ENCODE results near the gene WDR38. TPM values are rescaled to one million over a fixed set of nuclear protein-coding genes. Genes with fewer than 3 reads are reported as not detected.

The WDR38 gene
- total and polyA plus RNA-seq, 9 of the 15 experiments (the other 6 are each of a cell fraction or from before 2014, with no cell fraction given), result not detected

DNA sequence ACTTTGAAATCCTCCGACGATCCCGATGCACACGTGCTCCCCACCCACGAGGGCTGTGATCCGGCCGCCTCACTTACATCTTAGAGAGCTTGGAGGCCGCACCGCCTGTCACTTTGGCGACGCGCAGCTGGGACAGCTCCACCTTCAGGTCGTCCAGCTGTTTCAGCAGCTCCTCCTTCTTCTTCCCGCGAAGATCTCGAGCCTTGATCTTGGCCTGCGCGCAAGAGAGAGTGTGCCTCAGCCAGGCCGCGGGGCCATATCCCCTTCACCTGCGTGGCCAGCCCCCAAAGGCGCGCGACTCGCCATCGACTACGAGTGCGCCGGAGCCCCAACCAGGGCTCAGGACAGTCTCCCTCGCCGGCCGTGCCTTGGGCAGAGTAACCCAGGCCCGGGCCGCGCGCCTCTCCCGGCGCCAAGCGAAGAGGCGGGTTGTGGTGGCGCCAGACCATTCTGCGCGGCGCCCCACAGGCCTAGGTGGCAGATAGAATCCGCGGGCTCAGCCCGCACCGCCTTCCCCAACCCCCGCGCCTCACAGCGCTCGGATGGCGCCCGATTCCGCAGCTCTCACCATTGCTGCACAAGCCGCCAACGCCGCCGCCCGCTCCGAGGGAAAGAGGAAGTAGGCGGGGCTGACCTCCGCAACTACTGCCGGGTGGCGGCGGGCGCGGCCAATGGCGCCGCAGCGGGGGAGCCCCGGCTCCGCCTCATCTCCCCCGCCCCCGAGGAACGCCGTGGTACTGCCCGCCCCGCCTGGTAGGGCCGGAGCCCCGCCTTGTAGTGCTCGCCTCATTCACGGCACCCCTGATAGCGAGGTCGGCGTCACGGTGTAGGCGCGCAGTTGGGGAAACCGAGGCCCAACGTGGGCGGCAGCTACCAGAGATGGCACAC lies 8.3 kb downstream of the WDR38 start, which contains the start of the genes ARPC5L and RPL35 (continued):
- TF ChIP-seq, protein P1, sequence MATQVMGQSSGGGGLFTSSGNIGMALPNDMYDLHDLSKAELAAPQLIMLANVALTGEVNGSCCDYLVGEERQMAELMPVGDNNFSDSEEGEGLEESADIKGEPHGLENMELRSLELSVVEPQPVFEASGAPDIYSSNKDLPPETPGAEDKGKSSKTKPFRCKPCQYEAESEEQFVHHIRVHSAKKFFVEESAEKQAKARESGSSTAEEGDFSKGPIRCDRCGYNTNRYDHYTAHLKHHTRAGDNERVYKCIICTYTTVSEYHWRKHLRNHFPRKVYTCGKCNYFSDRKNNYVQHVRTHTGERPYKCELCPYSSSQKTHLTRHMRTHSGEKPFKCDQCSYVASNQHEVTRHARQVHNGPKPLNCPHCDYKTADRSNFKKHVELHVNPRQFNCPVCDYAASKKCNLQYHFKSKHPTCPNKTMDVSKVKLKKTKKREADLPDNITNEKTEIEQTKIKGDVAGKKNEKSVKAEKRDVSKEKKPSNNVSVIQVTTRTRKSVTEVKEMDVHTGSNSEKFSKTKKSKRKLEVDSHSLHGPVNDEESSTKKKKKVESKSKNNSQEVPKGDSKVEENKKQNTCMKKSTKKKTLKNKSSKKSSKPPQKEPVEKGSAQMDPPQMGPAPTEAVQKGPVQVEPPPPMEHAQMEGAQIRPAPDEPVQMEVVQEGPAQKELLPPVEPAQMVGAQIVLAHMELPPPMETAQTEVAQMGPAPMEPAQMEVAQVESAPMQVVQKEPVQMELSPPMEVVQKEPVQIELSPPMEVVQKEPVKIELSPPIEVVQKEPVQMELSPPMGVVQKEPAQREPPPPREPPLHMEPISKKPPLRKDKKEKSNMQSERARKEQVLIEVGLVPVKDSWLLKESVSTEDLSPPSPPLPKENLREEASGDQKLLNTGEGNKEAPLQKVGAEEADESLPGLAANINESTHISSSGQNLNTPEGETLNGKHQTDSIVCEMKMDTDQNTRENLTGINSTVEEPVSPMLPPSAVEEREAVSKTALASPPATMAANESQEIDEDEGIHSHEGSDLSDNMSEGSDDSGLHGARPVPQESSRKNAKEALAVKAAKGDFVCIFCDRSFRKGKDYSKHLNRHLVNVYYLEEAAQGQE (IDR thresholded peaks at IDR 0.05; ENCODE audit: borderline replicate concordance), result 0 out of 2 replicates have a peak, but pooled peaks have one; percentile 13
- TF ChIP-seq, protein P1 (CRISPR knock-in tag; IDR thresholded peaks at IDR 0.05; ENCODE audit: low read depth), result peak; percentile 31
- TF ChIP-seq PHB (CRISPR knock-in tag; IDR thresholded peaks at IDR 0.05), result 0 out of 2 replicates have a peak, but pooled peaks have one; percentile 56
- TF ChIP-seq ATF7 (IDR thresholded peaks at IDR 0.05), result peak; percentile 99
- TF ChIP-seq RHOXF2B (CRISPR knock-in tag; conservative IDR thresholded peaks at IDR 0.05), result 0 out of 2 replicates have a peak, but pooled peaks have one; percentile 19
- TF ChIP-seq, protein P2, sequence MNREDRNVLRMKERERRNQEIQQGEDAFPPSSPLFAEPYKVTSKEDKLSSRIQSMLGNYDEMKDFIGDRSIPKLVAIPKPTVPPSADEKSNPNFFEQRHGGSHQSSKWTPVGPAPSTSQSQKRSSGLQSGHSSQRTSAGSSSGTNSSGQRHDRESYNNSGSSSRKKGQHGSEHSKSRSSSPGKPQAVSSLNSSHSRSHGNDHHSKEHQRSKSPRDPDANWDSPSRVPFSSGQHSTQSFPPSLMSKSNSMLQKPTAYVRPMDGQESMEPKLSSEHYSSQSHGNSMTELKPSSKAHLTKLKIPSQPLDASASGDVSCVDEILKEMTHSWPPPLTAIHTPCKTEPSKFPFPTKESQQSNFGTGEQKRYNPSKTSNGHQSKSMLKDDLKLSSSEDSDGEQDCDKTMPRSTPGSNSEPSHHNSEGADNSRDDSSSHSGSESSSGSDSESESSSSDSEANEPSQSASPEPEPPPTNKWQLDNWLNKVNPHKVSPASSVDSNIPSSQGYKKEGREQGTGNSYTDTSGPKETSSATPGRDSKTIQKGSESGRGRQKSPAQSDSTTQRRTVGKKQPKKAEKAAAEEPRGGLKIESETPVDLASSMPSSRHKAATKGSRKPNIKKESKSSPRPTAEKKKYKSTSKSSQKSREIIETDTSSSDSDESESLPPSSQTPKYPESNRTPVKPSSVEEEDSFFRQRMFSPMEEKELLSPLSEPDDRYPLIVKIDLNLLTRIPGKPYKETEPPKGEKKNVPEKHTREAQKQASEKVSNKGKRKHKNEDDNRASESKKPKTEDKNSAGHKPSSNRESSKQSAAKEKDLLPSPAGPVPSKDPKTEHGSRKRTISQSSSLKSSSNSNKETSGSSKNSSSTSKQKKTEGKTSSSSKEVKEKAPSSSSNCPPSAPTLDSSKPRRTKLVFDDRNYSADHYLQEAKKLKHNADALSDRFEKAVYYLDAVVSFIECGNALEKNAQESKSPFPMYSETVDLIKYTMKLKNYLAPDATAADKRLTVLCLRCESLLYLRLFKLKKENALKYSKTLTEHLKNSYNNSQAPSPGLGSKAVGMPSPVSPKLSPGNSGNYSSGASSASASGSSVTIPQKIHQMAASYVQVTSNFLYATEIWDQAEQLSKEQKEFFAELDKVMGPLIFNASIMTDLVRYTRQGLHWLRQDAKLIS (CRISPR knock-in tag; IDR thresholded peaks at IDR 0.05), result peak; percentile 89
- TF ChIP-seq PCBP1 (IDR thresholded peaks at IDR 0.05; ENCODE audit: low read depth, low read length, poor library complexity, severe bottlenecking), result peak; percentile 96
- peak; percentile 98 for TF ChIP-seq JUND (IDR thresholded peaks at IDR 0.05; ENCODE audit: borderline replicate concordance, low read depth, low read length)
- no peak; the same call in 2 of the 3 replicates for TF ChIP-seq JUND (tag; IDR thresholded peaks at IDR 0.05; ENCODE audit: borderline replicate concordance, low read depth, low read length)
- TF ChIP-seq DACH1 (IDR thresholded peaks at IDR 0.05; ENCODE audit: partially characterized antibody), result peak; percentile 85
- TF ChIP-seq ZNF766 (CRISPR knock-in tag; conservative IDR thresholded peaks at IDR 0.05), result peak; percentile 46; the same call in 1 of the 2 replicates
- TF ChIP-seq, protein P3, sequence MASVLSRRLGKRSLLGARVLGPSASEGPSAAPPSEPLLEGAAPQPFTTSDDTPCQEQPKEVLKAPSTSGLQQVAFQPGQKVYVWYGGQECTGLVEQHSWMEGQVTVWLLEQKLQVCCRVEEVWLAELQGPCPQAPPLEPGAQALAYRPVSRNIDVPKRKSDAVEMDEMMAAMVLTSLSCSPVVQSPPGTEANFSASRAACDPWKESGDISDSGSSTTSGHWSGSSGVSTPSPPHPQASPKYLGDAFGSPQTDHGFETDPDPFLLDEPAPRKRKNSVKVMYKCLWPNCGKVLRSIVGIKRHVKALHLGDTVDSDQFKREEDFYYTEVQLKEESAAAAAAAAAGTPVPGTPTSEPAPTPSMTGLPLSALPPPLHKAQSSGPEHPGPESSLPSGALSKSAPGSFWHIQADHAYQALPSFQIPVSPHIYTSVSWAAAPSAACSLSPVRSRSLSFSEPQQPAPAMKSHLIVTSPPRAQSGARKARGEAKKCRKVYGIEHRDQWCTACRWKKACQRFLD (CRISPR knock-in tag; IDR thresholded peaks at IDR 0.05), result peak; percentile 41; the same call in 1 of the 2 replicates
- peak; percentile 78 for TF ChIP-seq SMAD1 (IDR thresholded peaks at IDR 0.05; ENCODE audit: low read depth, low read length, partially characterized antibody)

All from K562 (cell line).